ENCODE data around the gene SYNE2.

DNA sequence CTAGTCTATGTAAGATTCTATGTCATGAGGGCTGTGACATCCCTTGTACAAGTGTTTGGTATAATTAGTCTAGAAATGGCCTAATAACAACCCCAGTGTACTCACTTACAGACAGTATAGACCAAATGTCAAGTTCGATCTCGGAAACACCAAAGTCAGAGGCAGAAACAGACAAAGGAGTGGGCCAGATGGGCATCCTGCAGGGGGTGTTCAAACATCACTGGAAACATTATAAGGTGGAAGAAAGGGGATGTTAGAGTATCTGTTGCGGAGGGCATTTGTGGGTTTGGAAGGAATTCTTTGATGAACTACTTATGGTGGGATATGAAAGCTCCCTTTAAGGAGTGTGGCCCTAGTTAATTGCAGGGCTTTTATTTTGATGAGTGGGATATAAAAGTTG, 306.8 kb downstream of the SYNE2 start:
- no peak for TF ChIP-seq POLR2AphosphoS5 (IDR thresholded peaks at IDR 0.05; ENCODE audit: low read depth, low read length)
- TF ChIP-seq, protein P1, sequence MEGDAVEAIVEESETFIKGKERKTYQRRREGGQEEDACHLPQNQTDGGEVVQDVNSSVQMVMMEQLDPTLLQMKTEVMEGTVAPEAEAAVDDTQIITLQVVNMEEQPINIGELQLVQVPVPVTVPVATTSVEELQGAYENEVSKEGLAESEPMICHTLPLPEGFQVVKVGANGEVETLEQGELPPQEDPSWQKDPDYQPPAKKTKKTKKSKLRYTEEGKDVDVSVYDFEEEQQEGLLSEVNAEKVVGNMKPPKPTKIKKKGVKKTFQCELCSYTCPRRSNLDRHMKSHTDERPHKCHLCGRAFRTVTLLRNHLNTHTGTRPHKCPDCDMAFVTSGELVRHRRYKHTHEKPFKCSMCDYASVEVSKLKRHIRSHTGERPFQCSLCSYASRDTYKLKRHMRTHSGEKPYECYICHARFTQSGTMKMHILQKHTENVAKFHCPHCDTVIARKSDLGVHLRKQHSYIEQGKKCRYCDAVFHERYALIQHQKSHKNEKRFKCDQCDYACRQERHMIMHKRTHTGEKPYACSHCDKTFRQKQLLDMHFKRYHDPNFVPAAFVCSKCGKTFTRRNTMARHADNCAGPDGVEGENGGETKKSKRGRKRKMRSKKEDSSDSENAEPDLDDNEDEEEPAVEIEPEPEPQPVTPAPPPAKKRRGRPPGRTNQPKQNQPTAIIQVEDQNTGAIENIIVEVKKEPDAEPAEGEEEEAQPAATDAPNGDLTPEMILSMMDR (IDR thresholded peaks at IDR 0.05) = no peak
- TF ChIP-seq TCF7L2 (IDR thresholded peaks at IDR 0.05; ENCODE audit: low read depth, low read length) = no peak

All from Panc1 (cell line).